GM12873 (cell line): Measurements from ENCODE around the gene DCUN1D5.

Experiments
- TF ChIP-seq, protein P1 (sequence below): IDR thresholded peaks from 2 replicates; pipeline ENCODE4 v1.5.1; 2012; ENCODE audit warnings: low read depth, mild to moderate bottlenecking, moderate library complexity, low read length, control low read depth; ENCODE audit not compliant: insufficient read depth; ENCODE audit errors: missing control alignments

DCUN1D5 gene

GRCh38 chr11:103077554-103077953 lies 14.4 kb downstream of the DCUN1D5 start:
- TF ChIP-seq, protein P1, sequence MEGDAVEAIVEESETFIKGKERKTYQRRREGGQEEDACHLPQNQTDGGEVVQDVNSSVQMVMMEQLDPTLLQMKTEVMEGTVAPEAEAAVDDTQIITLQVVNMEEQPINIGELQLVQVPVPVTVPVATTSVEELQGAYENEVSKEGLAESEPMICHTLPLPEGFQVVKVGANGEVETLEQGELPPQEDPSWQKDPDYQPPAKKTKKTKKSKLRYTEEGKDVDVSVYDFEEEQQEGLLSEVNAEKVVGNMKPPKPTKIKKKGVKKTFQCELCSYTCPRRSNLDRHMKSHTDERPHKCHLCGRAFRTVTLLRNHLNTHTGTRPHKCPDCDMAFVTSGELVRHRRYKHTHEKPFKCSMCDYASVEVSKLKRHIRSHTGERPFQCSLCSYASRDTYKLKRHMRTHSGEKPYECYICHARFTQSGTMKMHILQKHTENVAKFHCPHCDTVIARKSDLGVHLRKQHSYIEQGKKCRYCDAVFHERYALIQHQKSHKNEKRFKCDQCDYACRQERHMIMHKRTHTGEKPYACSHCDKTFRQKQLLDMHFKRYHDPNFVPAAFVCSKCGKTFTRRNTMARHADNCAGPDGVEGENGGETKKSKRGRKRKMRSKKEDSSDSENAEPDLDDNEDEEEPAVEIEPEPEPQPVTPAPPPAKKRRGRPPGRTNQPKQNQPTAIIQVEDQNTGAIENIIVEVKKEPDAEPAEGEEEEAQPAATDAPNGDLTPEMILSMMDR = no peak

DNA sequence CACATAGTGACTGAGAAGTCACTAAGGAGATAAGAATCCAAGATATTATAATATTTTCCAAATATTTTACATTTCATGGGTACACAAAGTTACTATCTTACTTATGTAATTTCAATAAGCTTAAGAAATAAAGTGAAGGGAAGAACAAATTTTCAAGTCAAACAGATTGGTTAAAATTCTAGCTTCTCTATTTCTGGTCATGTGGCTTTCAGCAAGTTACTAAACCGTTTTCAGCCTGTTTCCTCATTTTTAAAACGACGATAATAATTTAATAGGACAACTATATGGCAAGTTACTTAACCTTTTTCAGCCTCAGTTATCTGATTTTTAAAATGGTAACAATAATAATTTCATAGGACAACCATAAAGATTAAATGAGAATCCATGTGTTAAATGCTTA lies 15.6 kb downstream of the DCUN1D5 start:
- TF ChIP-seq, protein P1 = no peak

DNA sequence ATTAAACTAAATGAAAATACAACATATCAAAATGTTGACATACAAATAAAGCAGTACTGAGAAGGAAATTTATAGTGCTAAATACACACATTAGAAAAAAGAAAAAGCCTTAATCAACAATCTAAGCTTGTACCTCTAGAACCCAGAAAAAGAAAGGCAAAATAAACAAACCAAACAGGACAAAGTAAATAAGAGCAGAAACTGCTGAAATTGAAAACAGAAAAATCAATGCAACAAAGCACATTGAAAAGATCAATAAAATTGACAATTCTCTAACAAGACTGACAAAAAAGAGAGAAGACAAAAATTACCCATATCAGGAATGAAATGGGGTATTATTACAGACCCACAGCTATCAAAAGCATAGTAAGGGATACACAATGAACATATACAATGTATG lies 21.0 kb downstream of the DCUN1D5 start:
- TF ChIP-seq, protein P1 = no peak

DNA sequence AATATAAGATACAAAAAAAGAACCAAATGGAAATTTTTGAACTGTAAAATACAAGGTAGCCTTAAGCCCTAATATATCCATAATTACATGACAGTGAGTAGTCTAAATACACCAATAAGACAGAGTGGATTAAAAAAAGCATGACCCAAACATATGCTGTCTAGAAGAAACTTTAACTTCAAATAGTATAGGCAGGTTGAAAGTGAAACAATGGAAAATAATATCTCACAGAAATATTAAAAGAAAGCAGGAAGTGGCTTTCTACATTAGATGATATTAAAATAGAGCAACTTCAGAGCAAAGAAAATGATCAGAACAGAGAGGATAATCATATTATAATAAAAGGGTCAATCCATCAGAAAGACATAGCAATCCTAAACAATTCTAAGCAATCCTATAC lies 21.8 kb downstream of the DCUN1D5 start:
- TF ChIP-seq, protein P1 = no peak

GRCh38 chr11:103069367-103069766 lies 22.6 kb downstream of the DCUN1D5 start:
- TF ChIP-seq, protein P1 = no peak

DNA sequence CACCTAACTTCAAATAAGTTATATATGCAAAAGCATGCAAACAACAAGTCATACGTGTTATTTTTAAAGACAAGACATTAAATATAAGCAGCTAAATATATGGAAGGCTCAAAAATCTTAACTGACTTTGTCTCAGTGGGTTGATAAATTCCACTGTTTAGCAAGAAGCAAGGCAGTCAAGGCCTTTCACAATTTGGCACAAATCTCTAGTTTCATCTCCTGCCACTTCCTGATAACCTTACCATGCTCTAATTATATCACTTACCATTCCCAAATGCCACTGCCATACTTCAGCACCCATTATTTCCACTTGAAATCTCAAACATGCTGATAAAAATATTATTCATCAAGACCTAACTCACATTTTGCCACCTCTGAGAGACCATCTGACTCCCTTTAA lies 24.8 kb downstream of the DCUN1D5 start:
- TF ChIP-seq, protein P1 = no peak

GRCh38 chr11:103061656-103062055 lies 30.3 kb downstream of the DCUN1D5 start:
- TF ChIP-seq, protein P1 = no peak
